Erythroblast (primary cell): ENCODE measurements around the gene TSPO.

Source experiments
- GATA1 ChIP-seq: IDR thresholded peaks from 2 replicates; pipeline ENCODE4 v1.6.1; 2011; ENCODE audit warnings: low read depth, mild to moderate bottlenecking, control low read depth, low read length, moderate library complexity
- POLR2A ChIP-seq: IDR thresholded peaks from 2 replicates; pipeline ENCODE4 v1.6.1; 2011; ENCODE audit warnings: mild to moderate bottlenecking, low read length

GRCh38 chr22:43181321-43182076, 30.1 kb downstream of the TSPO start:
- TF ChIP-seq POLR2A (no peak), GATA1 (no peak)
